GM21723 (cell line): Measurements from ENCODE around the gene ZNF382.
"Not testable (repeated sequence)": the region's sequence is repeated elsewhere in the genome, so short reads cannot be mapped to it uniquely, and the experiment has no call there.

ENCODE experiments used
- ATAC-seq: cut with Tn5 transposase; IDR thresholded peaks from one replicate; pipeline ENCODE4 v1.9.1; 2021; ENCODE audit warnings: mild to moderate bottlenecking, moderate library complexity; ENCODE audit not compliant: unreplicated experiment

ZNF382 gene

DNA sequence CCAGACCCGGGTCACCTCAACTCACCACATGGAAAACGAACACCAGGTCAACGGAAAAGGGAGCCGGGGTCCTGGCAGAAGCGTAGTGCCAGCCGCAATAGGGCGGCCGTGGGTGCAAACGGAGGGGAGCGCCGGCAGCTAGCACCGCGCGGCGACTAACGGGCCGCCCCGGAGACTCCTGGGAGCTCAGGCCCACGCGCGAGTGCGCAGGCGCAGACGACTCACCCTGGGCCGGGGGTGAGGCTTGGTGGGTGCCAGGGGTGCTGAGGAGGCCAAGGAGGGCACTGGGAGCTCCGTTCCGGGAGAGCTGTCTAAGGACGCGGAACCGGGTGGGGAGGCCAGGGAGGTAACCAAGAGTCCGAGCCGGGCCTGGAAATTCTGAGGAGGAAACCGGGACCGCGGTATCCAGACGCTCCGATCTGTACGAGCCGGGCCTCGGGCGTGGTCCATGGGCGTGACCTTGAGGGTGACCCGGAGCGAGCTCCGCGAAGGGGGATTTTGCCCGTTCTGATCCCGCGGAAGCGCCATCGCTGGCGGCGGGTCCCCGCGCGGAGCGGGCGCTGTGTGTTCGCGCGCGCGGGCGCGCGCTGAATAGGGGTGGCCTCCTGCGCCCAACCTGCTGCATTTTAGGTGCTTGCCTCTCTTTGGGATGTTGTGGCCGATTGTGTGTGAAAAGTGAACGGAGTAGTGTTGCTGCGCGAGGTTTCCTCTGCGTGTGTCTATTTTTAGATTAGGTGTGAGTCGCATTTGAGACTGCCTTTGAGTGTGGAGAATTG, at the start of gene ZNF382:
TSS of gene ZNF382 (plus strand) at position 213 of the 776 bp plus-strand sequence. CDS start 4,602 bp downstream, outside the sequence.
- peak; percentile 71 for ATAC-seq

DNA sequence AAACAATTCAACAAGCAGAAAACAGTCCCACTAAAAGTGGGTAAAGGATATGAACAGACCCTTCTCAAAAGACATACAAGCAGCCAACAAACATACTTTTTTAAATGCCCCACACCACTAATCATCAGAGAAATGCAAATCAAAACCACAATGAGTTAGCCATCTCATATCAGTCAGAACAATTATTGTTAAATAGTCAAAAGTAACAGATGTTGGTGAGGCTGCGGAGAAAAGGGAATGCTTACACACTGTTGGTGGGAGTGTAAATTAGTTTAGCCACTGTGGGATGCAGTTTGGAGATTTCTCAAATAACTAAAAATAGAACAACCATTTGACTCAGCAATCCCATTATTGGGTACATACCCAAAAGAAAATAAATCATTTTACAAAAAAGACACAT, 40.7 kb upstream of the ZNF382 start:
- ATAC-seq = no peak

DNA sequence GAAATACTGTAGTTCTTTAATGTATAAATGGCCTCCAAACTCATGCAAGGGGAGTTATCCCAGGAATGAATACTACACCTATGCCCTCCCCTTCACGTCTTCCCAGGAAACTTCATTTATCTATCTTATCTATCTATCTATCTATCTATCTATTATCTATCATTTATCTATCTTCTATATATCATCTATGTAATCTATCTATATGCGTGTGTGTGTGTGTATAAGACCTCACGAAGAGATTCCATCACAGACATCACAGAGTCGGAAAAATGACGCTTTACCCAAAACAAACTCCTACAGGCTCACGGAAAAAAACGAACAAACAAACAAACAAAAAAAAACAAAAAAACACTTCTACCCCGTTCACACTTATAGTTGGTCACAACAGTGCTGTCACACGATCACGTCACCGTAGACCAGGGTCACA, 32.5 kb upstream of the ZNF382 start:
- no peak for ATAC-seq

DNA sequence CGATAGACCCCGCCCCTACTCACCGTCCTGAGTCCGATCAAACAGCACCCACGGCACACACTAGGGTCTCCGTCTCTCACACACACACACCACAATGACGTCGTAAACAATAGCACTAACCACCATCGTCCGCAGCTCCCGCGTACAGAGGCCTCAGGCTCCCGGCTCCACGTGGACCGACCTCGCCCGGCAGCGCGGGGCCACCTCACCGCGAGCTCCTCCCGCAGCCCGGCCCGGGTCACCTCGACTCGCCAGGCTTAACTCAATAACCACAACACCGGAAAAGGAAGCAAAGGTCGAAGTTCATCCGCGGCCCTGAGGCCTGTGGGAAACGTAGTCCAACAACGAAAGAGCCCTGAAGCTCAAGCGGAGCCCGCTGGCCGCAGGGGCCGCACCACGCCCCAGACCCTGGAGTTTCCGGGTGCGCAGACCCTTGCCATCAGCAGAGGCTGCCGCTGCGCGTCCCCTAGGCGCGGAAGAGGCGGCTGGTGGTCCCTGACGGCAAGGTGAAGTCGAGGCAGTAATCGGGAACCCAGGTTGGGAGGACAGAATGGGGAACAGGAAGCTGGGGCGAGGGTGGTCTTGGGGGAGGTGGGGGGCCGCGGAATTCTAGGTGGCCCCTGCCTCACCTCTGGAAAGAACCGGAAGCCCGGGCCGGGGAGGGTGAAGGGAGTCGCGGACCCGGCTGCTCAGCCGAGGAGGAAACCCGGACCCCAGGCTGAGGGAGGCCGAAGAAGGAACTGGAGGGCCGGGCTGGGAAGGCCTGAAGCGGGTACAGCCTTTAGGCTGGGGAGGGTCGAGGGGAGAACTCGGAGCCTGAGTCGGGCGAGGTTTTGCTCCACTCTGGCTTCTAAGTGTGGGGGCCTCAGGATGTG, 31.9 kb upstream of the ZNF382 start, which contains the start of gene ZNF529:
TSS of gene ZNF529 (minus strand) at position 273 of the 875 bp plus-strand sequence. CDS start 946 bp downstream, outside the sequence.
- ATAC-seq = peak; percentile 94

DNA sequence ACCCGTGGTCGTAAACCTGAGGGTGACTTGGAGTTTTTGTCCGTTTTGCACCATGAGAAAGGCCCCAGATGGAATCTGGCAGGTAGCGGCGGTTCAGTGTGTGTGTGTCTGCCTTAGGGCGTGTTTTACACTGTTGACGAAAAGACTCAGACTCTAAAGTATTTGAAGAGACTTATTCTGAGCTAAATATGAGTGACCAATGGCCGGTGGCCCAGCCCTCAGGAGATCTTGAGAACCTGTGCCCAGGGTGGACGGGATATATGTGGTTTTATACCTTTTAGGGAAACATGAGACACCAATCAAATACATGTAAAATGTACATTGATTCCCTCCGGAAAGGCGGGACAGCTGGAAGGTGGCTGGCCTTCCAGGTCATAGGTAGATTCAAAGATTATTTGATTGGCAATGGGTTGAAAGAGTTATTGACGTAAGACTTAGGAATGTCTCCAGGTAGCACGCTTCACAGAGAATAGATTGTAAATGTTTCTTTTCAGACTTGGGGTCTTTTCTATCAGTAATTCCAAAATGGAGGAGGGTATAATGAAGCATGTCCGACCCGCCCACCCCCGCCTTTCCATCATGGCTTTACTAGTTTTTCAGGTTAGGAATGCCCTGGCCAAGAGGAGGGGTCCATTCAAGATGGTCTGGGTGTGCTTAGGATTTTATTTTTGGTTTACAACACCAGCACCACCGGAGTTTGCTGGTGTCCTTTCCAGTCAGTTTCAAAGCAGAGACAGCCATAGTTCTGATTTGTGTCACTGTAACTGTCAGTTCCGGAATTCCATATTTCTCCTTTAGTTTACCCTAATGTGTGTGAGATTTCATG, 31.0 kb upstream of the ZNF382 start:
- no peak for ATAC-seq

DNA sequence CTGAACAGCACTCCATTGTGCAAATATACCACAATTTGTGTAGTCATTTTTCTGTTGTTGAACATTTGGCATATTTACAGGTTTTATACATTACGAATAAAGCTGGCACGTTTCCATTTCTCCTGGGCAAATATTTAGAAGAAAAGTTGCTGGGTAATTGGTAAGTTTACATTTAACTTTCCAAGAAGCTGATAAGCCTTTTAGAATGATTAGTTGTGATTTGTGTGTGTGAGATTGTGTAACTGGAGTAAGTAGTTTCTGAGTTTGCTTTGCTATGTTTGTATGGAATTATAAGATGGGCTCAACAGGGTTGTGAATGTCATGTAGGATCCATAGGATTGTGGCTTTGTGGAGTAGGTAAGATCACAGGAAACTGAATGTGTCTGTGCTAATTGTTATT, 30.4 kb upstream of the ZNF382 start:
- ATAC-seq = no peak

DNA sequence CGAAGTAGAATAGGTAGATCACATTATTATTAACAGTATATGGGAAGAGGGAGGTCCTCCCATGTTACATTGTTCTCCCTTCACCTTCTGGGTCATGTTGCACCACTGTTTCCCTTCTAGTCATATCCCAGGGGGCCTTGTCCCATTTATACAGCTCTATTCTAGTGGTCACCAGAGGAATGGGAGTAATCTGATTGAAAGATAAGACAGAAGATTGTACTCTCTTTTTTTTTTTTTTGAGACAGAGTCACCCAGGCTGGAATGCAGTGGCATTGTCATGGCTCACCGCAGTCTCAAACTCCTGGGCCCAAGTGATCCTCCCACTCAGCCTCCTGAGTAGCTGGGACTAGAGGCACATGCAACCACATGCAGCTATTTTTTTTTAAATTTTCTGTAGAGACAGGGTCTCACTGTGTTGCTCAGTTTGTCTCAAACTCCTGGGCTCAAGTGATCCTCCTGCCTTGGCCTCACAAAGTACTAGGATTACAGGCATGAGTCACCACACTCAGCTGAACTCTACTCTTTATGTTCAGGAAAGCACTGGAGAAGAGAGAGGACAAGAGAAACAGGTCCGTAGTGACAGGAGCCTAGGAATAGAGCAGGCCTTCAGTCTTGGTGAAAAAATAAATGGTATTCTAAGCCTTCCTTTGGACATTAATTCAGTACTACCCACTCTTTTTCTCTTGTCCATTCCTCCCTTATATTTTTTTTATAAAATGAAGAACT, 27.7 kb upstream of the ZNF382 start:
- no peak for ATAC-seq

DNA sequence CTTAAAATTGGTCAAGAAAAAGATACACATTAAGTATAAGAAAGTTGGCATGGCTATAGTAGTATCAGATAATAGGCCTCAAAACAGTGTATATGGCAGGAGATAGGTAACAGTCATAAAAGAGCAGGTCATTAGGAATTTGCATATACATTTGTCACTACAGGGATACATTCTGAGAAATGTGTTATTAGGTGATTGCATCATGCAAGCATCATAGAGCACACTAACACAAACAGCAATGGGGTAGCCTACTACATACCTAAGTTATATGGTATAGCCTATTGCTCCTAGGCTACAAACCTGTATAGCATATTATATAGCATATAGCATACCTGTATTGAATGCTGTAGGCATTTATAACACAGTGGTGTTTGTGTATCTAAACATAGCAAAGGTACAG, 25.9 kb upstream of the ZNF382 start:
- ATAC-seq = no peak

DNA sequence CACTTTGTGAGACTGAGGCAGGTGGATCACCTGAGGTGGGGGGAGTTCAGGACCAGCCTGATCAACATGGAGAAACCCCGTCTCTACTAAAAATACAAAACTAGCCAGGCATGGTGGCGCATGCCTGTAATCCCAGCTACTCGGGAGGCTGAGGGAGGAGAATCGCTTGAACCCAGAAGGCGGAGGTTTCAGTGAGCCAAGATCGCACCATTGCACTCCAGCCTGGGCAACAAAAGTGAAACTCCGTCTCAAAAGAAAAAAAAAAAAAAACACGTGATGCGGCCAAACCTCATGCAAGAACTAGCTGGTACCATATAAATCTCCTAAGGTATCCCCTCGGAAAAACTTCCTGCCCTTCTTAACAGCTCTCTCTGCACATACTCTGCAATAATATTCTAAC, 2.4 kb upstream of the ZNF382 start:
- not testable (repeated sequence) for ATAC-seq

DNA sequence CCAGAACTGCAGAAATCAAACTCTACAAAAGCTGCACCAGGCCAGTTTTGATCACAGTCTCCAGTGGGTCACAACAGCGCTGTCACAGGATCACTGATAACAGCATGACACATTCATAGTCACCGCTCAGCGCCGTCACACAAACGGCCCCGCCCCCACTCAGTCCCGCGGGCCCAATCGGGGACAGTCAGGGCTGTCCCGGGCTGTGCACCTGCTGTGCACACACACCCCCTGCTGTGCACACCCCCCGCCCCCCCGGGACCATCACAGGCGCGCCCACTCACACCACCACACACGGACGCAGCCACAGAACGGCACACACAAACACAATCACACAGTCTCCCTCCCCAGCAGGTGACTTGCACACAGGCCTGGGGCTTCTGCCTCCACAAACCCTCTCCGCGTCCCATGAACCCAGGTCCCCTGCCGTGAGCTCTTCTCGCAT, 435 bp upstream of the ZNF382 start:
- peak; percentile 93 for ATAC-seq

DNA sequence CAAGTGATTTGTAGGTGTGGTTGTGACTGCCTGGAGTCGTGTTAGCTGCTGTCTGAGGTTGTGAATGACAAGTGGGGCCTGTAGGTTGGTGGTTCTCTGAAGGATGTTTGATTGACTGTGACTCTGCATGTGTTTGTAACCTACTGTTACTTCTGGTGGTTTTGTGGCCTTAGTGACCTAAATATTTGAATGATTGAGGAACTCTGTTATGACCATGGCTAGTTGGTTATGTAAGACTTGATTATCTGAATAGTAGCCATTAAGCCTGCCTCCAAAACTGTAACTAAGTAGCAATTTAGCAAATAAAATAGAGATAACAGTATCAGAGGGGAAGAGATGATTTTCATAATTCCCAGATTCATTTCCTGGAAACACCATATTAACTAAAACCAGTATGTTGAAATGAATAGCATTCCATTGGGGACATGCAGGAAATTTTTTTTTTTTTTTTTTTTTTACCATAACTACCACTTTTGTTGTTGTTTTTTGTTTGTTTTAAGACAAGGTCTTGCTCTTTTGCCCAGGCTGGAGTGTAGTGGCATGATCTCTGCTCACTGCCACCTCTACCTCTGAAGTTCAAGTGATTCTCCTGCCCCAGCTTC, 865 bp downstream of the ZNF382 start:
- ATAC-seq = peak; percentile 7

DNA sequence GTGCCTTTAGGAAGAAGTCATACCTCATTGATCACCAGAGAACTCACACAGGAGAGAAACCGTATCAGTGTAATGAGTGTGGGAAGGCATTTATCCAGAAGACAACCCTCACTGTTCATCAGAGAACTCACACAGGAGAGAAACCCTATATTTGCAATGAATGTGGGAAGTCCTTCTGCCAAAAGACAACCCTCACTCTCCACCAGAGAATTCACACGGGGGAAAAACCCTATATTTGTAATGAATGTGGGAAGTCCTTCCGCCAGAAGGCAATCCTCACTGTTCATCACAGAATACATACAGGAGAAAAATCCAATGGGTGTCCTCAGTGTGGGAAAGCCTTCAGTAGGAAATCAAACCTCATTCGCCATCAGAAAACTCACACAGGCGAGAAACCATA, 21.9 kb downstream of the ZNF382 start:
- no peak for ATAC-seq

DNA sequence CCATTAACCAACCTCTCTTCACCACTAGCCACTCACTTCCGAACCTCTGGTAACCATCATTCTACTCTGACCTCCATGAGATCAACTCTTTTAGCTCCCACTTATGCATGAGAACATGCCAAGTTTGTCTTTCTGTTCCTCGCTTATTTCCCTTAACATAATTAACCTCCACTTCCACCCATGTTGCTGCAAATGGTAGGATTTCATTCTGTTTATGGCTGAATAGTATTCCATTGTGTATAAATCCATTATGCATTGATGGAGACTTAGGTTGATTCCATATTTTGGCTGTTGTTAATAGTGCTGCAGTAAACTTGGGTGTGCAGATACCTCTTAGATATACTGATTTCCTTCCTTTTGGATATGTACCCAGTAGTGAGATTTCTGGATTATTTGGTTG, 30.2 kb downstream of the ZNF382 start:
- ATAC-seq = no peak

DNA sequence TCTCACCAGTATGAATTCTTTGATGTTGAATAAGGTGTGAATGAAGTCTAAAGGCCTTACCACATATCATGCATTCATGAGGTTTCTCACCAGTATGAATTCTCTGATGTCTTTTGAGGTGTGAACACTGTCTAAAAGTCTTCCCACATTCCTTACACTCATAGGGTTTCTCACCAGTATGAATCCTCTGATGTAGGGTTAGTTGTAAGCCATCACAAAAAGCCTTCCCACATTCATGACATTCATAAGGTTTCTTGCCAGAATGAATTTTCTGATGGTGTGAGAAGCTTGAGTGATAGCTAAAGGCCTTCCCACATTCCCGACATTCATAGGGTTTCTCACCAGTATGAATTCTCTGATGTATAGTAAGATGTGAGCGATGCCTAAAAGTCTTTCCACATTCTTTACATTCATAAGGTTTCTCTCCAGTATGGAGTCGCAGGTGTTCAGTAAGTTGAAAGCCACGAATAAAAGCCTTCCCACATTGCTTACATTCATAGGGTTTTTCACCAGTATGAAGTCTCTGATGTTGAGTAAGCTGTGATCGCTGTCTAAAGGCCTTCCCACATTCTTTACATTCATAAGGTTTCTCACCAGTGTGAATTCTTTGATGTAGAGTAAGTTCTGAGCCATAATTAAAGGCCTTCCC, 33.9 kb downstream of the ZNF382 start:
- no peak for ATAC-seq

DNA sequence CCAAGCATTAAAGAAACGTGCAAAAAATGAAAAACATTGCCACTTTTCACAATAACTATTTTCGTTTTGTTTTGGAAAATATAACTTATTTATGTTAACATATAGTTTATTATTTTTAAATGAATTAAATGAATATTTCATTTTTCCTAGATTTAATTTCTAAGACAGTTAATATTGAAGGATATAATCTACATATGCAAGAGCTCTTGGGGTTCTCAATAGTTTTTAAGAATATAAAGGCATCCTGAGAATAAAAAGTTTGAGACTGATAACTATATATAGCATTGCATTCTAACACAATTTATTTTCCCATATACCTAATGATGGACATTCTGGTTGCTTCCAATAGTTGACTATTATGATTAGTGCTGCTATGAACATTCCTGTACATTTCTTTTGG, 41.6 kb downstream of the ZNF382 start:
- no peak for ATAC-seq

DNA sequence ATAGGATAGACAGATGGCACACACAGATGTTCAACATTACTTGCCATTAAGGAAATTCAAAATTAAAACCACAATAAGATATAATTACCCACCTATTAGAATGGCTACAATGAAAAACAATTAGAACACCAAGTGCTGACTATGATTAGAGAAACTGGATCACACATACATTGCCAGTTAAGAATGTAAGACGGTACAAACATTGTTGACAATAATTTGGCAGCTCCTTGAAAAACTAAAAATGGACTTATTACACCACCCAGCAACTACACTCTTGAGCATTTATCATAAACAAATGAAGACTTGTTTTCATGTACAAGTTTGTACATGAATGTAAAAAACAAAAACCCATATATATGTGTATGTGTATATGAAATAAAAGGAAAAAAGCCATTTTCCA, 47.8 kb downstream of the ZNF382 start:
- ATAC-seq = no peak

DNA sequence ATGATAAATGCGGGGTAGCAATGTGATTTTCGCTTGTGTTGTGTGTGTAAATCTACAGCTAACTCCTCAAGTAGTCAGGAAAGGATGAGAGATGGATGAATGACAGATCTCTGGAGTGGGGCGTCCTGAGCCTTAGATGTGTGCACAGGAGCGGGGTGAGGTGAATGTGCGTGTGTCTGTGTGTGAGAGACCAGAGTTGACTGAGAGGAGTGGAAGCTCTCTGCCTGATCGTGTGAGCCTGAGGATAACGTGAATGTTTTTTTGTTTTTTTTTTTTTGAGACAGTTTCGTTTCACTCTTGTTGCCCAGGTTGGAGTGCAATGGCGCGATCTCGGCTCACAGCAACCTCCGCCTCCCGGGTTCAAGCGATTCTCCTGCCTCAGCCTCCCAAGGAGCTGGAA, 60.7 kb downstream of the ZNF382 start:
- no peak for ATAC-seq

DNA sequence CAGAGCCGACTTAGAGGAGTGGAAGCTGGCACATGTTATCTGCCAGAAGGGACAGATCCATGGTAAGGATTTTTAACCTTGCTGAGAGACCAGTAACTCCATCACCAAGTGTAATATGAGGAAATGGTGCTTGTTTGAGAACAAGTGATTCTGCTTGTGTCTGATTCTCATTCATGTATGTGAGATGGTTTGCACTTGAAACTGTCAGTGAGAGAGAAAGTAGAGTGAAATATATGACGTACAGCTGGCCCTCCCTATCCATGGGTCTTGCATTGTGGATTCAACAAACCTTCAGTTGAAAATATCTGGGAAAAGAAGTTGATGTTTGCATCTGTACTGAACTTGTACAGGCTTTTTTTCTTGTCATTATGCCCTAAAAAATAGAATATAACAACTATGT, 63.5 kb downstream of the ZNF382 start:
- no peak for ATAC-seq

DNA sequence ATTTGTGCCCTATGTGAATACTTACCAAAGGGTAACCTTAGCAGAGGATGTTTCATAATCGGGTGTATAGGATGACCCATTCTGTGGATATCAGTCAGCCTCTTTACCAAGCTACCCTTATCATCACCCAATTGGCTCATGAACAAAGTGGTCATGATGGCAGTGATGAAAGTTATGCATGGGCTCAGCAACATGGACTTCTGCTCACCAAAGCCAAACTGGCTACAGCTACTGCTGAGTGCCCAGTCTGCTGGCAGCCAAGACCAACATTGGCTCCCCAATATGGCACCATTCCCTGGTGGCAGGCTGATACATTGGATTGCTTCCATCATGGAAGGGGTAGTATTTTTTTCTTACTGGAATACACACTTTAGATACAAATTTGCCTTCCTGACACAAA, 67.3 kb downstream of the ZNF382 start:
- no peak for ATAC-seq
